Measurements from ENCODE around the gene PARD3.
A peak's percentile ranks its signal among the peaks of the same experiment; 100 is the strongest.

Gene PARD3

GRCh38 chr10:34674176-34674575 is 140.9 kb downstream of the PARD3 start:
- no peak for DNase-seq (ENCODE audit: low read depth, low spot score)
- no peak overlapping the region for H3K4me3 ChIP-seq (ENCODE audit: low read depth, low read length)
- in situ Hi-C loops (cut with HindIII; ENCODE audit: low sequenced_read_pairs), result no loop called here
- TF ChIP-seq CTCF (IDR thresholded peaks at IDR 0.05; ENCODE audit: low read depth, low read length), result no peak

- no peak overlapping the region for H3K4me3 ChIP-seq (ENCODE audit: low read depth, low read length)
- no peak for TF ChIP-seq CTCF (IDR thresholded peaks at IDR 0.05; ENCODE audit: low read depth, low read length)
- in situ Hi-C loops (cut with HindIII; ENCODE audit: low sequenced_read_pairs), result no loop called here
- DNase-seq (ENCODE audit: low read depth, low spot score), result no peak
Measured at GRCh38 chr10:34670081-34670480, 145.0 kb downstream of the PARD3 start.

GRCh38 chr10:34669079-34669478 is 146.0 kb downstream of the PARD3 start:
- no peak overlapping the region for H3K4me3 ChIP-seq (ENCODE audit: low read depth, low read length)
- no peak for DNase-seq (ENCODE audit: low read depth, low spot score)
- in situ Hi-C loops (cut with HindIII; ENCODE audit: low sequenced_read_pairs), result no loop called here
- TF ChIP-seq CTCF (IDR thresholded peaks at IDR 0.05; ENCODE audit: low read depth, low read length), result no peak

GRCh38 chr10:34667177-34667576 is 147.9 kb downstream of the PARD3 start:
- in situ Hi-C loops (cut with HindIII; ENCODE audit: low sequenced_read_pairs), result no loop called here
- DNase-seq (ENCODE audit: low read depth, low spot score), result no peak
- no peak for TF ChIP-seq CTCF (IDR thresholded peaks at IDR 0.05; ENCODE audit: low read depth, low read length)
- no peak overlapping the region for H3K4me3 ChIP-seq (ENCODE audit: low read depth, low read length)

GRCh38 chr10:34666008-34666704 is 148.9 kb downstream of the PARD3 start:
- peak; percentile 92 for DNase-seq (ENCODE audit: low read depth, low spot score)
- in situ Hi-C loops (cut with HindIII; ENCODE audit: low sequenced_read_pairs), result no loop called here

GRCh38 chr10:34664706-34665105 is 150.4 kb downstream of the PARD3 start:
- in situ Hi-C loops (cut with HindIII; ENCODE audit: low sequenced_read_pairs), result no loop called here
- DNase-seq (ENCODE audit: low read depth, low spot score), result no peak
- TF ChIP-seq CTCF (IDR thresholded peaks at IDR 0.05; ENCODE audit: low read depth, low read length), result no peak
- H3K4me3 ChIP-seq (ENCODE audit: low read depth, low read length), result no peak overlapping the region

More at GRCh38 chr10:34666008-34666704, 148.9 kb downstream of the PARD3 start:
- TF ChIP-seq CTCF (IDR thresholded peaks at IDR 0.05; ENCODE audit: low read depth, low read length), result peak; percentile 53
- H3K4me3 ChIP-seq (ENCODE audit: low read depth, low read length), result no peak overlapping the region
